ENCODE data around the gene LSM14A. TPM values are rescaled to one million over a fixed set of nuclear protein-coding genes. Genes with fewer than 3 reads are reported as not detected.

The LSM14A gene
- total RNA-seq, 4 donors from 2014 or later = 51.5 to 110 (median 62.9) TPM

DNA sequence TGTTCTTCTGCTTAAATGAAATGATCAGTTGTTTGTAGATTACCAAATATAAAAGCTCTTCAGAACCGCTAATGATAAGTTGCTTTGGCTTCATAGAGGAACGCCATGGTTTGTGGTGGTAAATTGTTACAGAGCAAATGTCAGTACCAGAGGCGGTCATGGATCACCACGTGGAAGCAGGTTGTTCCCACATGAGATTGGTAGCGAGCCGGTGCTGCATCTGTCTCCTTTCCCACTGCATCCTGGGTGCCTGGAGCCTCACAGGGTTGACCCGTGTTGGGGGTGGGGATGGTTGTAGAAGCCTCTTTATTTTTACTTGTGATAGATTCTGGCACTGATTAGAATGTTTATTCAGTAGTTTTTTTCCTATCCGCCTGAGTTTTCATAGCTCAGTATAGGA, 96.8 kb downstream of the LSM14A start:
- intact Hi-C loops (cut with DNase I) = no loop called here
- 49 to 62% methylated on average over 8 of the region's 8 CpGs for WGBS, 2 donors
- no peaks in the 10 kb centered on the region for H3K27me3 ChIP-seq
- H3K36me3 ChIP-seq = no peaks in the 10 kb centered on the region
- peak overlapping the region in 1 of 4 donors; percentile 0 for H3K4me3 ChIP-seq
- no peaks in the 10 kb centered on the region for H3K9me3 ChIP-seq
- peaks cover 0 to 57% (median 12%) of the 10 kb centered on the region in 3 donors for H3K4me1 ChIP-seq
- H3K27ac ChIP-seq = peak overlapping the region; percentile 11 to 79 (median 72)
- no peak for TF ChIP-seq POLR2A (IDR thresholded peaks at IDR 0.05)
- TF ChIP-seq, protein P1, sequence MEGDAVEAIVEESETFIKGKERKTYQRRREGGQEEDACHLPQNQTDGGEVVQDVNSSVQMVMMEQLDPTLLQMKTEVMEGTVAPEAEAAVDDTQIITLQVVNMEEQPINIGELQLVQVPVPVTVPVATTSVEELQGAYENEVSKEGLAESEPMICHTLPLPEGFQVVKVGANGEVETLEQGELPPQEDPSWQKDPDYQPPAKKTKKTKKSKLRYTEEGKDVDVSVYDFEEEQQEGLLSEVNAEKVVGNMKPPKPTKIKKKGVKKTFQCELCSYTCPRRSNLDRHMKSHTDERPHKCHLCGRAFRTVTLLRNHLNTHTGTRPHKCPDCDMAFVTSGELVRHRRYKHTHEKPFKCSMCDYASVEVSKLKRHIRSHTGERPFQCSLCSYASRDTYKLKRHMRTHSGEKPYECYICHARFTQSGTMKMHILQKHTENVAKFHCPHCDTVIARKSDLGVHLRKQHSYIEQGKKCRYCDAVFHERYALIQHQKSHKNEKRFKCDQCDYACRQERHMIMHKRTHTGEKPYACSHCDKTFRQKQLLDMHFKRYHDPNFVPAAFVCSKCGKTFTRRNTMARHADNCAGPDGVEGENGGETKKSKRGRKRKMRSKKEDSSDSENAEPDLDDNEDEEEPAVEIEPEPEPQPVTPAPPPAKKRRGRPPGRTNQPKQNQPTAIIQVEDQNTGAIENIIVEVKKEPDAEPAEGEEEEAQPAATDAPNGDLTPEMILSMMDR (IDR thresholded peaks at IDR 0.05) = no peak
- DNase-seq = no peak

DNA sequence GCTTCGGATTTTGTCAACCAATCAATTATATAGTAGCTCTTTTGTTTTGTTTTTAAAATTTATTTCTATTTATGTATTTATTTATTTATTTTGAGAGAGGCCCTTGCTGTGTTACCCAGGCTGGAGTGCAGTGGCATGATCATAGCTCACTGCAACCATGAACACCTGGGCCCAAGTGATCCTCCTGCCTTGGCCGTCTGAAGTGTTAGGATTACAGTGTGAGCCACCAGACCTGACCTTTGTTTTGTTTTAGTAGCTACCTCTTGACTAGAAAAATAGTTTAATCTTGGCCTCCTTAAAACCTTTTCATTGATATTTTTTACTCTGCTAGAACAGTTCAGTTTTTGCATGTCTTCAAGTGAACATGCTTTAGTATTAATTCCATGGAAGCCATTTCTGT, 97.2 kb downstream of the LSM14A start:
- Histone ChIP-seq H3K36me3 (no peaks in the 10 kb centered on the region), H3K4me3 (peak overlapping the region in 1 of 4 donors; percentile 1), H3K9me3 (no peaks in the 10 kb centered on the region), H3K4me1 (peaks cover 0 to 59% (median 12%) of the 10 kb centered on the region in 3 donors), H3K27me3 (no peaks in the 10 kb centered on the region), H3K27ac (peak overlapping the region; percentile 66 to 90 (median 76))
- intact Hi-C loops (cut with DNase I) = no loop called here
- no peak for DNase-seq
- WGBS, 2 donors = 52 to 71% methylated on average over 2 of the region's 2 CpGs
- TF ChIP-seq, protein P1 (IDR thresholded peaks at IDR 0.05) = no peak
- no peak for TF ChIP-seq POLR2A (IDR thresholded peaks at IDR 0.05)

DNA sequence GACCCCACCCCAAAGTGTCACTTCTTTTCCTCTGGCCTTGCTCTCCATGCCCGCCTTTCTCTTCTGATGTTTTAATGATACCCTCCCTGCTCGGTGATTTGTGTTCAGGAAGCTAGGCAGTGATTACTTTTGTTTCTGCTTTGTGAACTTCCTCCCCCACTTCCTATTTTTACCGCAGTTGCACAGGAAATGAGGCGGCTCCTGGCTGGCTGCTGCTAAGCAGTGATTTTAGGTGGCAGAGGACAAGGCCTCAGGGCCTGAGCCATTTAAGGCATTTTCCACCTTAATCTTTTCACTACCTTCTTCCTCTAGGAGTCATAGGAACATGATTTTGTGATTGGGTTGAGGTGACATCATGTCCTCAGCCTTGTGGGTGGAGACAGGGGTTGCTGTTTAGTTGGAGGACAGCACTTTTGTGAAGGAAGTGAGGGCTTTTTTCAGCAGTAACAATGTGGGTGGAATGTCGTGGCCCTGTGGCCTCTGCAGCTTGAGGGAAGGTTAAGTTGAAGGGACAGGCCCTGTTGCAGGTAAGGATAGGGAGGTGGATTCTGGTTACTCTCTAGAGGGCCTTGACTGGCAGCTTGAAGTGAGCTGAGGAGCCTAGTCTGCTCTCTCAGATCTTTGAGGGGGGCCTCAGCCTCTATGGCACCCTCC, 97.8 kb downstream of the LSM14A start:
- 39 to 40% methylated on average over 5 of the region's 5 CpGs for WGBS, 2 donors
- intact Hi-C loops (cut with DNase I) = no loop called here
- no peak for DNase-seq
- Histone ChIP-seq H3K27me3 (no peaks in the 10 kb centered on the region), H3K36me3 (no peaks in the 10 kb centered on the region), H3K9me3 (no peaks in the 10 kb centered on the region), H3K4me3 (peak overlapping the region in 1 of 4 donors; percentile 29), H3K27ac (peak overlapping the region; percentile 66 to 90 (median 76)), H3K4me1 (peaks cover 0 to 57% (median 12%) of the 10 kb centered on the region in 3 donors)
- TF ChIP-seq POLR2A (IDR thresholded peaks at IDR 0.05) = peak in 1 of 4 donors; percentile 46
- TF ChIP-seq, protein P1 (IDR thresholded peaks at IDR 0.05) = no peak

DNA sequence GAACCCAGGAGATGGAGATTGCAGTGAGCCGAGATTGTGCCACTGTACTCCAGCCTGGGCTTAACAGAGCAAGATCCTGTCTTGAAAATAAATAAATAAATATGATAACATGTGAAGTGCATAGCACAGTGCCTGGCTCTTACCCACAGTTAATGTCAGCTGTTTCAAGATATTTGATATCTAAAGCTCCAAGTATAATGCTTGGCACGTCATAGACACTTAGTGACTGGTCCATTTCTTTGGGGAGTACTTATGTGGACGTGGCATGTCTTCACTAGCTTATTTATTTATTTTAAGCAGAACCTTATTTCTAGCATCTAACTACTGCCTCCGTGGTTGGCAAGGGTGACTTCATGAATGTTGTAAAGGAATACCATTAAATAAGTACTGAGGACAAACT, 100.8 kb downstream of the LSM14A start:
- Histone ChIP-seq H3K4me3 (no peak overlapping the region), H3K36me3 (no peaks in the 10 kb centered on the region), H3K27me3 (no peaks in the 10 kb centered on the region), H3K4me1 (peaks cover 0 to 68% (median 16%) of the 10 kb centered on the region in 3 donors), H3K27ac (no peak overlapping the region), H3K9me3 (no peaks in the 10 kb centered on the region)
- TF ChIP-seq POLR2A (IDR thresholded peaks at IDR 0.05) = no peak
- TF ChIP-seq, protein P1 (IDR thresholded peaks at IDR 0.05) = no peak
- no peak for DNase-seq
- intact Hi-C loops (cut with DNase I) = no loop called here
- WGBS, 2 donors = 79 to 80% methylated on average over 4 of the region's 4 CpGs

DNA sequence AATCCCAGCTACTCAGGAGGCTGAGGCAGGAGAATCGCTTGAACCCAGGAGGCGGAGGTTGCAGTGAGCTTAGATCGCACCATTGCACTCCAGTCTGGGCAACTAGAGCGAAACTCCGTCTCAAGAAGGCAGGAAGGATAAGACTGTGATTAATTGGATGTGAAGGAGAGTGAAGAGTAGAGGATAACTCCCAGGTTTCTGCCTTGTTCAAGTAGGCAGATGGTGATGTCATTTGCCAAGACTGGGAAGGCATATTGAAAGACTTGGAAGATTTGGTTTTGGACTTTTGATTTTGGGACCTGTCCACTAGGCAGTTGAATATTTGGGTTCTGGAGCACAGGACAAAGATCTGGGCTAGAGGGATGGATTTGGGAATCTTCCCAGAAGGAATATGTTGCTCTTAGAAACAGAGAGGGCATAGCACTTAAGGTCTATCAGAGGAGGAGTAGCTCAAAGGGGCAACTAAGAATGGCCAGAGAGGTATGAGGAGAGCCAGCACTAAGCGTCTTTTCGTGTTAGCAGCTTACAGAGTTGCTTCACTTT, 102.1 kb downstream of the LSM14A start:
- H3K36me3 ChIP-seq = peaks cover 0 to 6% (median 0%) of the 10 kb centered on the region in 3 donors
- no peaks in the 10 kb centered on the region for H3K27me3 ChIP-seq
- DNase-seq = no peak
- H3K4me3 ChIP-seq = no peak overlapping the region
- H3K9me3 ChIP-seq = no peaks in the 10 kb centered on the region
- WGBS, 2 donors = 78 to 90% methylated on average over 7 of the region's 7 CpGs
- H3K27ac ChIP-seq = peak overlapping the region in 3 of 4 donors; percentile 5 to 20 (median 13)
- H3K4me1 ChIP-seq = peaks cover 0 to 55% (median 16%) of the 10 kb centered on the region in 3 donors
- TF ChIP-seq POLR2A (IDR thresholded peaks at IDR 0.05) = no peak
- TF ChIP-seq, protein P1 (IDR thresholded peaks at IDR 0.05) = no peak
- intact Hi-C loops (cut with DNase I) = no loop called here
